Fibroblast of mammary gland (primary cell): Measurements from ENCODE around the gene EDNRB.
"Not testable (repeated sequence)": the region's sequence is repeated elsewhere in the genome, so short reads cannot be mapped to it uniquely, and the experiment has no call there.

Experiments
- DNase-seq: peaks from one replicate; pipeline ENCODE4 v3.0.0-alpha.2; 2010; ENCODE audit warnings: low read depth
- H3K4me3 ChIP-seq: 2 replicates; pipeline ENCODE4 v1.5.1; 2011; ENCODE audit warnings: low read depth, mild to moderate bottlenecking, low read length, moderate library complexity; ENCODE audit not compliant: control insufficient read depth
- TF ChIP-seq, protein P1 (sequence below): conservative IDR thresholded peaks from 2 replicates; pipeline ENCODE4 v1.5.1; 2011; ENCODE audit warnings: low read depth, low read length, inconsistent platforms; ENCODE audit not compliant: control insufficient read depth, insufficient read depth

EDNRB gene

DNA sequence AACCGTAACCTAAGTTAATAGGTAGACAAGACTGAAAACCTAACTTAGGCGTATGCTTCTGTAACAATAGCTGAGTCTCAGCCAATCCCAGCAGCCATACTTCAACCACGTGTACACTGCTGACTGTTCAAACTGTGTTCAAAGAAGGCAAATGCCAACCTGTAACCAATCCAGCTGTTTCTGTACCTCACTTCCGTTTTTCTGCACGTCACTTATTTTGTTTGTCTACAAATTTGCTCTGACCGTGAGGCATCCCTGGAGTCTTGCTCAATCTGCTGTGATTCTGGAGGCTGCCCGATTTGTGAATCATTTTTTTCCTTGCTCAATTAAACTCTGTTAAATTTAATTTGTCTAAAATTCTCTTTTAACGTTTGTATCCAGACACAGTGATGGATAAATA is 59.2 kb downstream of the EDNRB start:
- peak; percentile 96 for DNase-seq
- H3K4me3 ChIP-seq, result no peak overlapping the region
- TF ChIP-seq, protein P1, sequence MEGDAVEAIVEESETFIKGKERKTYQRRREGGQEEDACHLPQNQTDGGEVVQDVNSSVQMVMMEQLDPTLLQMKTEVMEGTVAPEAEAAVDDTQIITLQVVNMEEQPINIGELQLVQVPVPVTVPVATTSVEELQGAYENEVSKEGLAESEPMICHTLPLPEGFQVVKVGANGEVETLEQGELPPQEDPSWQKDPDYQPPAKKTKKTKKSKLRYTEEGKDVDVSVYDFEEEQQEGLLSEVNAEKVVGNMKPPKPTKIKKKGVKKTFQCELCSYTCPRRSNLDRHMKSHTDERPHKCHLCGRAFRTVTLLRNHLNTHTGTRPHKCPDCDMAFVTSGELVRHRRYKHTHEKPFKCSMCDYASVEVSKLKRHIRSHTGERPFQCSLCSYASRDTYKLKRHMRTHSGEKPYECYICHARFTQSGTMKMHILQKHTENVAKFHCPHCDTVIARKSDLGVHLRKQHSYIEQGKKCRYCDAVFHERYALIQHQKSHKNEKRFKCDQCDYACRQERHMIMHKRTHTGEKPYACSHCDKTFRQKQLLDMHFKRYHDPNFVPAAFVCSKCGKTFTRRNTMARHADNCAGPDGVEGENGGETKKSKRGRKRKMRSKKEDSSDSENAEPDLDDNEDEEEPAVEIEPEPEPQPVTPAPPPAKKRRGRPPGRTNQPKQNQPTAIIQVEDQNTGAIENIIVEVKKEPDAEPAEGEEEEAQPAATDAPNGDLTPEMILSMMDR, result no peak

DNA sequence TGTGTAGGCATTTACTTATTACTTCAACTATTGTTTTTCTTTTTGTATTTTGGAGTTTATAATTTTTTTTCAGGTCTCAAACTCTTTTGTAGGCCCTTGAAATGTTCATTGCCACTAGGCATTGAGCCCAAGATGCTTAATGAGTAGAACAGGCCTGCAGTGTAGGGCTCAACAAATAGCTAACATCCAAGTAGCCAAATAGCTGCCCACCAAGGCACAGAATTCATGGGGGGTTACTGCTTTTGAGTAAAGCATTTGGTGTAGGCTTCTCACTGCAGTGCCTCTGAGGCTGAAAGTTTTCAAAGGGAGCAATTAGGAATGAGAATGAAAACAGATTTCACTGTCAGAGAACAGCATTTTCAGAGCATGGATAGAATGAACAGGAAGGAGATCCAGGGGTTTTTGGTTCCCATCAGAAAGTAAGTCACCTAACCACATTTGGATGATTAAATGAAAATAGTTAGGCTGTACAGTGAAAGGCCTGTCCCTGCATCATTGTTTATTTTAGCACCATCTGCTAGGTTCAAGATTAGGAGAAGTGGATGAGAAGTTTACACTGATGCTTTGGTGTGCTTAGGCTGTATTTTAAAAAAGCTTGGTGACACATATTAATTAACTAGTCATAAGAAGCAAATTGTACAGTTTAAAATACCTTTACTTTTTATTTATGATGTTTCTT is 61.0 kb downstream of the EDNRB start:
- no peak overlapping the region for H3K4me3 ChIP-seq
- DNase-seq, result peak; percentile 52
- TF ChIP-seq, protein P1, result no peak

DNA sequence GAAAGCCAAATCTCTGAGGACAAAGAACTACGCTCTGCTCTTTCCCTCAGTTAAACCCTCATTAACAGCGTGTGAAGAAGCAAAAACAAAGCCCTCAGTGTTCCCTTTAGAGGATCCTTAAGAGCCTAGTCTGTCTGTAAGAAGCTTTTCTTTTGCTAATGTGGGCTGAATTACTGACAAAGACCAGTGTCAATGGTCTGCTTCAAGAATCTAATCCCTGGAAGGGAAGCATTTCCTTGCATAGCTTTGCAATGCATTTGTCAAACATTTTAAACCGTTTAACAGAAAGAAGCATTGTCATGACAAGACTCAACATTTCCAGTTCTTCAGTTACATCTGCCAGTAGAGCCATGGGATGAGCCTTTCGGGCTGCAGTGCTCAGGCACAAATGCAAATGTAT is 64.9 kb downstream of the EDNRB start:
- no peak overlapping the region for H3K4me3 ChIP-seq
- DNase-seq, result no peak
- TF ChIP-seq, protein P1, result no peak

DNA sequence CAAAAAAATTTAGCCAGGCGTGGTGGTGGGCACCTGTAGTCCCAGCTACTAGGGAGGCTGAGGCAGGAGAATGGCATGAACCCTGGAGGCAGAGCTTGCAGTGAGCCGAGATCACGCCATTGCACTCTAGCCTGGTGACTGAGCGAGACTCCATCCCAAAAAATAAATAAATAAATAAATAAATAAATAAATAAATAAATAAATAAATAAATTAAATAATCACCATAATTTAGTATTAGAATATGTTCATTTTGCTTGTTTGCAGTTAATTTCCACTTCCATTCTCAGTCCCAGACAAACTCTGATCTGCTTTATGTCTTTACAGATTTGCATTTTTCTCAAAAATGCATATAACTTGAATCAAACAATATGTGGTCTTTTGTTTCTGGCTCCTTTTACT is 70.6 kb downstream of the EDNRB start:
- DNase-seq, H3K4me3 ChIP-seq: not testable (repeated sequence)

DNA sequence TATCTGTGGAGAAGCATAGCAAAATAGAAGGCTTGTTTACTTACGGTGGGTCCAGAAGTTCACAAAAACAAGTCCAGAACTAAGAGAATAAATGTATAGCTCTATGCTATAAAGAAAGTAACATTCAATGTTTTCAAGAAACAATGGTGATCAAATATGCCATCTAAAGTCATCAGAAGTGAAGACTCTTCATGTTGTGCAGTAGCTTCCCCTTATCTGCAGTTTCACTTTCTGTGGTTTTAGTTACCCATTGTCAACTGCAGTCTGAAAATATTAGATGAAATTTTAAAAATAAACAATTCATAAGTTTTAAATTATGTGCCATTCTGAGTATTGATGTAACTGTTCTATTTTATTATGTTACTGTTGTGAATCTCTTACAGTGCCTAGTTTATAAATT is 72.5 kb downstream of the EDNRB start:
- no peak overlapping the region for H3K4me3 ChIP-seq
- TF ChIP-seq, protein P1, result no peak
- DNase-seq, result no peak
